8988T (cell line): ENCODE measurements around the gene SNRPA1.

Experiments used
- DNase-seq: peaks from one replicate; pipeline ENCODE4 v3.0.0; 2011

The SNRPA1 gene

DNA sequence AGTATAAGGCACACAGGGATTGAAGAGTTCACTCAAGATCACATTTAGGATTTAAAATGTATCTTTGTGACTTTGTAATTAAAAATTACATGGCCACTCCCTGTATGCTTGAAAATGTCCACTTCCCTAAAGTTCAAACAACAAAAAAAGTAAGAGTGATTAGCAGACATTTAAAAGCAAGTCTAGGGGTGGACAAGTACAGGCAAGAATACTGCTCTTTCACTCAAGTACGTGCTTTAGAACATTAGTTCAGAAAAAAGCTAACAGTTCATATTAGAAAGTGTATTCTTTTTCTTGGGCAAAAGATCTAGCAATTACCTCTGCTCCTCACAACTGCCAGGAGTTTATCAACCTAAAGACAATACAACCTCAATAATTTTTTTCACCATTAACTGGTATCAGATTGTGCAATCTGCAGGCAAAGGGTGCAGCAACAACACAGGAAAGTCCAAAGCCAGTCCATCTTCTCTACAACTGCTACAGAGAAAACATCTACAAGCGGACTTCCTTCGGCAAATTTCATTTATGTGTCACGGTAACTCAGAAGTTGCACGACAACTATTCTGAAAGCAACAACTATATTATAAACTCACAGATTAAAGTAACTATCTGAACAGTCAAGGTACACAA is 61.3 kb downstream of the SNRPA1 start:
- DNase-seq: no peak

DNA sequence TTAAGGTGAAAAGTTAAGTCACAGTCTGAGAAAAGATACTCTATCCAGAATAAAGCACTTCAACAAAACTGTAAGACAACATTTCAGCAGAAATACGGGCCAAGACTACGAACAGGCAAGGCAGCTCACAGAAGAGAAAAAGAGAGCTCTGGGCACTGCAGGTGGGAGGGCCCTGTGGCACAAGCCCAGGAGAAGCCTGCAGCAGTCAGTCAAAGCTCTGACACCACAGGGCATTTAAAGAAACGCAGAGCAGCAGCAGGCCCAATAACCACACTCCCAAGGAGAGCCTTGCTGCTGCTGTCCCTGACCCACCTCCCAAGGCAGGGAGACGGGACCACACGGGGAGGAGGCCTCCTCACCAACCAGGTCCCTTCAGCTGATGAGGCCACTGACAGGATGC is 62.4 kb downstream of the SNRPA1 start:
- no peak for DNase-seq
